AG04450 (cell line): Measurements from ENCODE around the gene NACA2. TPM values are rescaled to one million over a fixed set of nuclear protein-coding genes. Genes with fewer than 3 reads are reported as not detected.

Experiments used
- CTCF ChIA-PET: fragments of 300-600, 350-600 bp; formaldehyde crosslinking; extraction: SDS; loops from one replicate; lab custom pipeline; 2022; ENCODE audit warnings: antibody characterized with exemption, inconsistent platforms; lab: Charles Lee
- POLR2A ChIA-PET: fragments of 350-600 bp; formaldehyde crosslinking; extraction: SDS; loops from one replicate; lab custom pipeline; 2021; ENCODE audit warnings: antibody characterized with exemption, inconsistent platforms; lab: Yijun Ruan, JAX
- DNase-seq: peaks from one replicate; pipeline ENCODE4 v3.0.0-alpha.2; 2011; ENCODE audit warnings: low read depth, low spot score
- H3K27ac ChIP-seq: one replicate; pipeline ENCODE4 v1.5.1; 2012; ENCODE audit warnings: low read depth, low read length, control low read depth
- H3K27me3 ChIP-seq: one replicate; pipeline ENCODE4 v1.6.0; 2012; ENCODE audit warnings: low read length; ENCODE audit not compliant: control insufficient read depth, insufficient read depth
- H3K4me3 ChIP-seq: 2 replicates; pipeline ENCODE4 v1.5.1; 2011; ENCODE audit warnings: mild to moderate bottlenecking, low read depth, low read length, control low read depth
- H3K9me3 ChIP-seq: 2 replicates; pipeline ENCODE4 v1.5.1; 2012; ENCODE audit warnings: low read length; ENCODE audit not compliant: control insufficient read depth, insufficient read depth
- polyA plus RNA-seq: library from polyadenylated mRNA; depleted of rRNA; stranded (reverse); fragments of >200 nt; gene quantifications from 2 replicates; pipeline ENCODE4 v1.2.3, GENCODE V29; 2011
- TF ChIP-seq, protein P1 (sequence below): IDR thresholded peaks from 2 replicates; pipeline ENCODE4 v1.5.1; 2011; ENCODE audit warnings: low read depth, low read length, control low read depth, inconsistent platforms

The NACA2 gene
- polyA plus RNA-seq, 1 experiment, result 0.56 TPM

DNA sequence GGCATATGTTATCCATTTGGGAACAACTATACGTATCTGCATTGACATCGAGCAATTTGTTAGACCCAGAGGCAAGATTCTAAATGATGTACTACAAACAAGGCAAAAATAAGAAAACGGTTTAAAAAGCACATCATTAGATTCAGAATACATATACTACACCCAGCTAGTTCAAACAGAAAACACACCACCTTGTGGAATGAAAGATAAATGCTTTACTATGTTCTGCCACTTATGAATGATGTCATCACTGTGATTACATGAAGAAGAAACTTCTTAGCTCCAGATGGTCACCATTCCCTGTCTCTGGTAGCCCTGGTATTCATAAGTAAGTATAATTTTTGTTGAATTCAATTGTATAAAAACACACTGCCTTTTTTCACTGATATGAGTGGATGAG, 7.8 kb downstream of the NACA2 start:
- Histone ChIP-seq H3K27ac (no peak overlapping the region), H3K27me3 (no peaks in the 10 kb centered on the region), H3K4me3 (no peak overlapping the region), H3K9me3 (no peaks in the 10 kb centered on the region)
- CTCF ChIA-PET, result interaction anchor here (0.5 to 1.9 kb wide), 14 partner anchors 9 to 253 kb away, joined by 3 to 9 read pairs (median 4); no protein-coding TSS in a partner anchor
- TF ChIP-seq, protein P1, sequence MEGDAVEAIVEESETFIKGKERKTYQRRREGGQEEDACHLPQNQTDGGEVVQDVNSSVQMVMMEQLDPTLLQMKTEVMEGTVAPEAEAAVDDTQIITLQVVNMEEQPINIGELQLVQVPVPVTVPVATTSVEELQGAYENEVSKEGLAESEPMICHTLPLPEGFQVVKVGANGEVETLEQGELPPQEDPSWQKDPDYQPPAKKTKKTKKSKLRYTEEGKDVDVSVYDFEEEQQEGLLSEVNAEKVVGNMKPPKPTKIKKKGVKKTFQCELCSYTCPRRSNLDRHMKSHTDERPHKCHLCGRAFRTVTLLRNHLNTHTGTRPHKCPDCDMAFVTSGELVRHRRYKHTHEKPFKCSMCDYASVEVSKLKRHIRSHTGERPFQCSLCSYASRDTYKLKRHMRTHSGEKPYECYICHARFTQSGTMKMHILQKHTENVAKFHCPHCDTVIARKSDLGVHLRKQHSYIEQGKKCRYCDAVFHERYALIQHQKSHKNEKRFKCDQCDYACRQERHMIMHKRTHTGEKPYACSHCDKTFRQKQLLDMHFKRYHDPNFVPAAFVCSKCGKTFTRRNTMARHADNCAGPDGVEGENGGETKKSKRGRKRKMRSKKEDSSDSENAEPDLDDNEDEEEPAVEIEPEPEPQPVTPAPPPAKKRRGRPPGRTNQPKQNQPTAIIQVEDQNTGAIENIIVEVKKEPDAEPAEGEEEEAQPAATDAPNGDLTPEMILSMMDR, result peak; percentile 47
- POLR2A ChIA-PET, result interaction anchor here (0.6 to 1.0 kb wide), 3 partner anchors 170 to 217 kb away, joined by 3 to 4 read pairs (median 3); no protein-coding TSS in a partner anchor
- peak; percentile 27 for DNase-seq

DNA sequence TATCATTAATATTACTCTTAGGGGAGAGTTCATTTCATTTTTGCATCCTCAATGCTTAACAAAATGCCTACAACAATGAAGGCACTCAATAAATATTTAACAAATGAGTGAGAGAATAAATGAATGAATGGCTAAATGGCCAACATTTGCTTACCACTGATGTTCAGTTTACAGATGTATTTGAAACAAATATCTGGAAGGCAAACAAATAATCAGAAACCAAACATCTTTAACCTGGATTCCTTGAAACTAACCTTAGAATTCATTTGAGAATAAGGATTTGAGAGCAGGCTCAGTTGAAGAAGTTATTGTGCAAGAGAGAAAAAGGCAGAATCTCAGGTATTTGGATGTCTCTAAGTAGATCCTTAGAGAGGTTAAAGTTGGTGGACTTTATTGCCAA, 8.4 kb downstream of the NACA2 start:
- TF ChIP-seq, protein P1, result no peak
- Histone ChIP-seq H3K27me3 (no peaks in the 10 kb centered on the region), H3K4me3 (no peak overlapping the region), H3K9me3 (no peaks in the 10 kb centered on the region), H3K27ac (no peak overlapping the region)
- DNase-seq, result no peak
- ChIA-PET CTCF (interaction anchor here (0.9 to 1.9 kb wide), 4 partner anchors 115 to 254 kb away, joined by 3 to 8 read pairs (median 6); no protein-coding TSS in a partner anchor), POLR2A (interaction anchor here (1.0 kb wide), 1 partner anchor 171 kb away, joined by 3 read pairs; no protein-coding TSS in a partner anchor)

DNA sequence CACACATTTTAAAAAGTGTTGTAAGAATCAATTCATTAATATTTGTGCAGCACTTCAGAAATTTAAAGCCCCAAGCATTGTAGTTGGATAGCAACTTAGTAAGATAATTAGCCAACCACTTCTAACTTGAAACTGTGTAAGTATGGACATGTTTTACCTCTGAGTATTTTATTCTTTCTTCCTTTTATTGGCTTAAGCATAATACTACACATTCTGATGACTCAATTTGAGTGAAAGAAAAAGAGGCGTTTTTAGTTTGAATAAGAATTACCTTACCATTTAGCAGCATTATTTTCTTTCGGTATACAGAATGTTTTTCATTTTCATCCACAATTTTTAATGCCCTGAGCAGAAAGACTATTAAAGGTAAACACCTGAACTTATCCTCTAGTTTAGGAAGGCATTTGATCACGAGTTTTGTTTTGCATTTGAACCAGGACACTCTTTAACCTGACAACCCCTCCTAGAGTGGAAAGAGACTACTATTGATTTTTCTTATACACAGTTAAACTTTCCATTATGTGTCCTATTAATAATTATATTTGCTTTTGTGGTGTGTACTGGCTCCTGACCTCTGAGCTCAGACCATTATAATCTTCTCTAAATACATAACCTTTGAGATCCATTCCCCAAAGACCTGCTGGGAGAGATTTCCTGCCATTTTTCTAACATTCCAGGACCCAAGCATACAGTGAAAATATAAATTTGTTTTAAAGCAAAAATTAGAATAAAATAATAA, 9.2 kb downstream of the NACA2 start:
- TF ChIP-seq, protein P1, result no peak
- no peak for DNase-seq
- no peaks in the 10 kb centered on the region for H3K27me3 ChIP-seq
- POLR2A ChIA-PET, result no interaction called here
- H3K27ac ChIP-seq, result no peak overlapping the region
- H3K9me3 ChIP-seq, result no peaks in the 10 kb centered on the region
- CTCF ChIA-PET, result interaction anchor here (1.7 to 1.9 kb wide), 2 partner anchors 170 to 255 kb away, joined by 8 read pairs; no protein-coding TSS in a partner anchor
- H3K4me3 ChIP-seq, result no peak overlapping the region

DNA sequence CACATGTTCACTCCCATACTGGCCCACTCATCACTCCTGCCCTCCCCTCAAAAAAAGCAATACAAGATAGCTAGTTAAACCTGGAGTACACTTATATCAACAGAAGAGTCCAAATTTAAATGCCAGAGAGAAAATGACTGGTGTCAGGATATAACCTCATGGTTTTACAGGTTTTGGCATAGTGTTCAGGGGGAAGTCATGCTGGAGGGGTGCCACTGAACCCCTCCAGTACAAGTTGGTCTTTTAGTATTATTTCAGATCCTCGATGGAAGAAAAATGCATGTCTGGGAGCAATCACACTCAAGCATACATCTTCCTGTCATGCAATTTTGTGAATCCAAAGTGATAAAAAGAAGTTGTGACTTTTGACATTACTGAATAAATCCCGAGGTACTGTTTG, 10.5 kb downstream of the NACA2 start:
- DNase-seq, result no peak
- H3K27me3 ChIP-seq, result no peaks in the 10 kb centered on the region
- no peak overlapping the region for H3K4me3 ChIP-seq
- H3K27ac ChIP-seq, result no peak overlapping the region
- TF ChIP-seq, protein P1, result no peak
- no peaks in the 10 kb centered on the region for H3K9me3 ChIP-seq
- ChIA-PET CTCF (interaction anchor here (0.6 to 1.7 kb wide), 4 partner anchors 130 to 859 kb away, joined by 3 to 8 read pairs (median 4); no protein-coding TSS in a partner anchor), POLR2A (interaction anchor here (0.6 kb wide), 2 partner anchors 153 to 171 kb away, joined by 3 to 4 read pairs; no protein-coding TSS in a partner anchor)

DNA sequence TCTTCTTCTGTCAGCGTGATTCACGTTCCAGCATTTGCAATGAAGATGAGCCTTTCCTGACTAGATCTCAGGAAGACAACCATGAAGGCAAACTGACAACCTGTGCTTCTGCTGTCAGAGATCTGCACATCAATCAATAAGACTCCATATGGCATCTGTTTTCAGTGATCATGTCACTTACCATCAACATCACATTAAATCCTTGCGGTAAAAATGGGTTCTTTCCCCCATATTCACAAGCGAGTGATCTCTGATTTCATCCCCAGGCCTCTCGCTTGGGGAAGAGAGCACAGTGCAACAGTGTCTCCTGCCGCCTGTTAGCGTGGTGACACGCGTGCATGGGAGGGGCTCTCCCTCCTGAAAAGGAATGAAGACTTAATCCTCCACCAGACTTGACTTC, 11.1 kb downstream of the NACA2 start:
- TF ChIP-seq, protein P1, result no peak
- no peaks in the 10 kb centered on the region for H3K27me3 ChIP-seq
- H3K9me3 ChIP-seq, result no peaks in the 10 kb centered on the region
- CTCF ChIA-PET, result interaction anchor here (1.7 kb wide), 1 partner anchor 168 kb away, joined by 8 read pairs; no protein-coding TSS in a partner anchor
- DNase-seq, result no peak
- POLR2A ChIA-PET, result no interaction called here
- H3K27ac ChIP-seq, result no peak overlapping the region
- H3K4me3 ChIP-seq, result no peak overlapping the region
